GM15510 (cell line): ENCODE measurements around the gene HLA-DPA1.

Experiments used
- POLR2A ChIP-seq: IDR thresholded peaks from 3 replicates; pipeline ENCODE4 v1.6.1; 2011; ENCODE audit warnings: borderline replicate concordance; ENCODE audit not compliant: insufficient read length; ENCODE audit errors: extremely low read depth

Gene HLA-DPA1

DNA sequence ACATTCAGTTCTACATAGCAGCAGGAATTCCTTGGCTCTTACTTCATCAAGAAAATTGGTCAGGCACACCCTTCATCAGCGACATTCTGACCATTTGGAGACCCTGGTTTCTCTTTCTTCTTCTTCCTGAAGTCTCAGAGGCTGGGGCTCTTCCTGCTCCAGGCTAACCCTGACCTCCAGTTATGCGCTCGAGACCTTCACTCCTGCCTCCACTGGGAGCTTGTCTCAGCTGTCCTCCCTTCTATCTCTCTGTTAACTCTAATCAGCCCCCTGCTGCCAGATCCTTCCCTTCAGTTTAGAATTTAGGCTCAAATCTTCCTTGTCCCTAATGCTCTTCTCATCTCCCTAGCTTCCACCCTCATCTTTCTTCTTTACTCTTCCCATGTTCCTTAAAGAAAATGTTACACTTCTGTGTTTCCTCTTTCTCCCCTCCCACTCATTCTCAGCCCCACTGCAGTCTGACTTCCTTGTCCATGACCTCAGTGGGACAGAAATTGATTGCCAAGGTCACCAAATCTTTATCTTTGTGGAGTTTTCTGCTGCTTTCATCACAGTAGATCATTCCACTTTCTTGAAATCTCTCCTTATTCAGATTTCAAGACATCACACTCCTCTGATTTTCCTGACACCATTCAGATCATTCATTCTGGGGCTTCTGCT is 55.6 kb downstream of the HLA-DPA1 start:
- TF ChIP-seq POLR2A: no peak

- TF ChIP-seq POLR2A: no peak
Observed at GRCh38 chr6:33017018-33017417, 56.4 kb downstream of the HLA-DPA1 start.

DNA sequence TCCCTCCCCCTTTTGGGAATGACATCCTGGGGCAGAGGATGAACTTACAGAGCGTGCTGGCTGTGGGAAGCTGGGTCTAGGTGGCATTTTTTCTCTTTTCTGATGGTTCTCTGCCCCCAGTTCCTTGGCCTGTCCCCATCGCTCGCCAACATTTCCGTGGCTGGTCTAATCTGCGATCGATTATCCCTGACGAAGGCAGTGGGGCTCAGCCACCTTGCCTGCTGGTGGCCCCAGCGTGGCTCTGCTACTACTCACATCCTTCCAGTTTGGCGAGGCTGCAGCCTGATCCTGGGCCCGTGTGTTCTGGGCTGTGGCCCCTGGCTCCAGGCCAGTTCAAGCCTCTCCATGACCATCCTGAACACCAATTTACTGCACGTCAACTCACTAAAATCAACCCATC is 57.7 kb downstream of the HLA-DPA1 start:
- no peak for TF ChIP-seq POLR2A

GRCh38 chr6:33014841-33015634 is 58.4 kb downstream of the HLA-DPA1 start:
- TF ChIP-seq POLR2A: no peak
